ENCODE measurements around the gene IPO4. TPM values are rescaled to one million over a fixed set of nuclear protein-coding genes. Genes with fewer than 3 reads are reported as not detected.

Gene IPO4
- total and polyA plus RNA-seq, 2 of the 13 experiments (the other 11 are each of a cell fraction or from before 2014, with no cell fraction given) = 39.0 to 179 TPM

DNA sequence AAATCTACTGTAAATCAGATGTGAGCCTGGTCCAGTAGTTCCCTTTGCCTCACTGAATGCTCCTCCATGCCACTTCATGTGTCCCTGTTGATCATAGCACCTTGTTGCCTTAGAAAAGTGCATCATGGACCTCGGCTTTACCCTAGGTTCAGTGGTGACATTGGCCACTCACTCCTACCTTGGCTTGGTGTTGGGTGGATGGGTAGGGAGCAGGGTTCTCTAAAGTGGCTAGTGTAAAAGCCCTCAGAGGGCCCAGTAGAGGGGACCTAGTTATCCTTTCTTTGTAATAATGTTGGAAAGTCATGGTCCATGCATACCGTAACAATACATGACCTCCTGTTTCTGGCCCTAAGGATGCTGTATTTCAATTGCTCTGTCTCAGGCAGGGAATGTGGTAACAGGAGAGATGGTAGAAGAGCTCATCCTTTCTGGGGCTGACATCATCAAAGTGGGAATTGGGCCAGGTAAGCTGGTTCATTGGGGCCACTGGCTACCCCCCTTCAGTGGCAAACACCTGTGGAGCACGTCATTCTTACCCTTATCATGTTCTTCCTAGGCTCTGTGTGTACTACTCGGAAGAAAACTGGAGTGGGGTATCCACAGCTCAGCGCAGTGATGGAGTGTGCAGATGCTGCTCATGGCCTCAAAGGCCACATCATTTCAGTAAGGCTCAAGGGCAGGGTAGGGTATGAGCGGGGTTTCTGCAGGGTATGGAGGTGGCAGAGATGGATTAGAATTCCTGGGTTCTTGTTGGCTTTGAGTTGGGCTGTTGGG is 48.3 kb upstream of the IPO4 start (continued):
- TF ChIP-seq PBX3 (CRISPR knock-in tag; IDR thresholded peaks at IDR 0.05; ENCODE audit: borderline replicate concordance) = no peak
- no peak for TF ChIP-seq ATF1 (CRISPR knock-in tag; IDR thresholded peaks at IDR 0.05)
- TF ChIP-seq, protein P1, sequence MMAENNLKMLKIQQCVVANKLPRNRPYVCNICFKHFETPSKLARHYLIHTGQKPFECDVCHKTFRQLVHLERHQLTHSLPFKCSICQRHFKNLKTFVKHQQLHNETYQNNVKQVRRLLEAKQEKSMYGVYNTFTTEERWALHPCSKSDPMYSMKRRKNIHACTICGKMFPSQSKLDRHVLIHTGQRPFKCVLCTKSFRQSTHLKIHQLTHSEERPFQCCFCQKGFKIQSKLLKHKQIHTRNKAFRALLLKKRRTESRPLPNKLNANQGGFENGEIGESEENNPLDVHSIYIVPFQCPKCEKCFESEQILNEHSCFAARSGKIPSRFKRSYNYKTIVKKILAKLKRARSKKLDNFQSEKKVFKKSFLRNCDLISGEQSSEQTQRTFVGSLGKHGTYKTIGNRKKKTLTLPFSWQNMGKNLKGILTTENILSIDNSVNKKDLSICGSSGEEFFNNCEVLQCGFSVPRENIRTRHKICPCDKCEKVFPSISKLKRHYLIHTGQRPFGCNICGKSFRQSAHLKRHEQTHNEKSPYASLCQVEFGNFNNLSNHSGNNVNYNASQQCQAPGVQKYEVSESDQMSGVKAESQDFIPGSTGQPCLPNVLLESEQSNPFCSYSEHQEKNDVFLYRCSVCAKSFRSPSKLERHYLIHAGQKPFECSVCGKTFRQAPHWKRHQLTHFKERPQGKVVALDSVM (CRISPR knock-in tag; IDR thresholded peaks at IDR 0.05) = no peak
- peak; percentile 90 for TF ChIP-seq SSRP1 (CRISPR knock-in tag; IDR thresholded peaks at IDR 0.05)
- TF ChIP-seq, protein P2, sequence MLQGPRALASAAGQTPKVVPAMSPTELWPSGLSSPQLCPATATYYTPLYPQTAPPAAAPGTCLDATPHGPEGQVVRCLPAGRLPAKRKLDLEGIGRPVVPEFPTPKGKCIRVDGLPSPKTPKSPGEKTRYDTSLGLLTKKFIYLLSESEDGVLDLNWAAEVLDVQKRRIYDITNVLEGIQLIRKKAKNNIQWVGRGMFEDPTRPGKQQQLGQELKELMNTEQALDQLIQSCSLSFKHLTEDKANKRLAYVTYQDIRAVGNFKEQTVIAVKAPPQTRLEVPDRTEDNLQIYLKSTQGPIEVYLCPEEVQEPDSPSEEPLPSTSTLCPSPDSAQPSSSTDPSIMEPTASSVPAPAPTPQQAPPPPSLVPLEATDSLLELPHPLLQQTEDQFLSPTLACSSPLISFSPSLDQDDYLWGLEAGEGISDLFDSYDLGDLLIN (CRISPR knock-in tag; IDR thresholded peaks at IDR 0.05; ENCODE audit: borderline replicate concordance) = no peak
- no peak for TF ChIP-seq SNAPC2 (CRISPR knock-in tag; IDR thresholded peaks at IDR 0.05)
- TF ChIP-seq, protein P3, sequence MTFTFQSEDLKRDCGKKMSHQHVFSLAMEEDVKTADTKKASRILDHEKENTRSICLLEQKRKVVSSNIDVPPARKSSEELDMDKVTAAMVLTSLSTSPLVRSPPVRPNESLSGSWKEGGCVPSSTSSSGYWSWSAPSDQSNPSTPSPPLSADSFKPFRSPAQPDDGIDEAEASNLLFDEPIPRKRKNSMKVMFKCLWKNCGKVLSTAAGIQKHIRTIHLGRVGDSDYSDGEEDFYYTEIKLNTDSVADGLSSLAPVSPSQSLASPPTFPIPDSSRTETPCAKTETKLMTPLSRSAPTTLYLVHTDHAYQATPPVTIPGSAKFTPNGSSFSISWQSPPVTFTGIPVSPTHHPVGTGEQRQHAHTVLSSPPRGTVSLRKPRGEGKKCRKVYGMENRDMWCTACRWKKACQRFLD (CRISPR knock-in tag; IDR thresholded peaks at IDR 0.05; ENCODE audit: borderline replicate concordance) = no peak
- no peak for TF ChIP-seq JUN (CRISPR knock-in tag; IDR thresholded peaks at IDR 0.05)
- TF ChIP-seq, protein P4, sequence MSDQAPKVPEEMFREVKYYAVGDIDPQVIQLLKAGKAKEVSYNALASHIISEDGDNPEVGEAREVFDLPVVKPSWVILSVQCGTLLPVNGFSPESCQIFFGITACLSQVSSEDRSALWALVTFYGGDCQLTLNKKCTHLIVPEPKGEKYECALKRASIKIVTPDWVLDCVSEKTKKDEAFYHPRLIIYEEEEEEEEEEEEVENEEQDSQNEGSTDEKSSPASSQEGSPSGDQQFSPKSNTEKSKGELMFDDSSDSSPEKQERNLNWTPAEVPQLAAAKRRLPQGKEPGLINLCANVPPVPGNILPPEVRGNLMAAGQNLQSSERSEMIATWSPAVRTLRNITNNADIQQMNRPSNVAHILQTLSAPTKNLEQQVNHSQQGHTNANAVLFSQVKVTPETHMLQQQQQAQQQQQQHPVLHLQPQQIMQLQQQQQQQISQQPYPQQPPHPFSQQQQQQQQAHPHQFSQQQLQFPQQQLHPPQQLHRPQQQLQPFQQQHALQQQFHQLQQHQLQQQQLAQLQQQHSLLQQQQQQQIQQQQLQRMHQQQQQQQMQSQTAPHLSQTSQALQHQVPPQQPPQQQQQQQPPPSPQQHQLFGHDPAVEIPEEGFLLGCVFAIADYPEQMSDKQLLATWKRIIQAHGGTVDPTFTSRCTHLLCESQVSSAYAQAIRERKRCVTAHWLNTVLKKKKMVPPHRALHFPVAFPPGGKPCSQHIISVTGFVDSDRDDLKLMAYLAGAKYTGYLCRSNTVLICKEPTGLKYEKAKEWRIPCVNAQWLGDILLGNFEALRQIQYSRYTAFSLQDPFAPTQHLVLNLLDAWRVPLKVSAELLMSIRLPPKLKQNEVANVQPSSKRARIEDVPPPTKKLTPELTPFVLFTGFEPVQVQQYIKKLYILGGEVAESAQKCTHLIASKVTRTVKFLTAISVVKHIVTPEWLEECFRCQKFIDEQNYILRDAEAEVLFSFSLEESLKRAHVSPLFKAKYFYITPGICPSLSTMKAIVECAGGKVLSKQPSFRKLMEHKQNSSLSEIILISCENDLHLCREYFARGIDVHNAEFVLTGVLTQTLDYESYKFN (CRISPR knock-in tag; conservative IDR thresholded peaks at IDR 0.05) = no peak
- no peak for TF ChIP-seq KDM6A (CRISPR knock-in tag; IDR thresholded peaks at IDR 0.05; ENCODE audit: low read depth)
- no peak for TF ChIP-seq ZNF251 (CRISPR knock-in tag; IDR thresholded peaks at IDR 0.05)
- no peak for TF ChIP-seq KDM5A (IDR thresholded peaks at IDR 0.05; ENCODE audit: borderline replicate concordance, low read length)
- no peak for TF ChIP-seq PPARG (CRISPR knock-in tag; conservative IDR thresholded peaks at IDR 0.05)
- TF ChIP-seq FOXJ3 (CRISPR knock-in tag; IDR thresholded peaks at IDR 0.05; ENCODE audit: borderline replicate concordance) = no peak
- no peak for TF ChIP-seq ZNF878 (CRISPR knock-in tag; IDR thresholded peaks at IDR 0.05)
- no peak for TF ChIP-seq MTA1 (CRISPR knock-in tag; IDR thresholded peaks at IDR 0.05; ENCODE audit: borderline replicate concordance)
- 0 out of 2 replicates have a peak, but pooled peaks have one; percentile 47 for TF ChIP-seq NFIB (CRISPR knock-in tag; IDR thresholded peaks at IDR 0.05; ENCODE audit: borderline replicate concordance)
- no peak for TF ChIP-seq ZNF747 (CRISPR knock-in tag; IDR thresholded peaks at IDR 0.05; ENCODE audit: borderline replicate concordance)
- peak; percentile 58 for TF ChIP-seq CCAR2 (optimal IDR thresholded peaks at IDR 0.05; ENCODE audit: low read depth, low read length)
- peak; percentile 39 for TF ChIP-seq POLR2AphosphoS5 (IDR thresholded peaks at IDR 0.05; ENCODE audit: low read depth, low read length)

Measured in HepG2 (cell line).